ENCODE results near the gene MEGF8.

Gene MEGF8

GRCh38 chr19:42292042-42292960, 33.1 kb upstream of the MEGF8 start:
- no peak for TF ChIP-seq CTCF (IDR thresholded peaks at IDR 0.05; ENCODE audit: low read depth, low read length, missing control alignments)
- no peaks in the 10 kb centered on the region for H3K27me3 ChIP-seq (replicated peaks)
- in situ Hi-C loops (cut with HindIII; ENCODE audit: low pct_ligation_motif_present, low sequenced_read_pairs), result no loop called here
- H3K27ac ChIP-seq, result no peak overlapping the region
- no peak for DNase-seq
- peaks cover 75% of the 10 kb centered on the region for H3K36me3 ChIP-seq (replicated peaks)
- no peak overlapping the region for H3K4me3 ChIP-seq (ENCODE audit: low read depth, low read length)

- in situ Hi-C loops (cut with HindIII; ENCODE audit: low pct_ligation_motif_present, low sequenced_read_pairs), result no loop called here
- H3K27ac ChIP-seq, result no peak overlapping the region
These were observed 32.5 kb upstream of the MEGF8 start for GRCh38 chr19:42292963-42293362.

GRCh38 chr19:42293540-42293939, 31.9 kb upstream of the MEGF8 start:
- H3K4me3 ChIP-seq (ENCODE audit: low read depth, low read length), result no peak overlapping the region
- peaks cover 64% of the 10 kb centered on the region for H3K36me3 ChIP-seq (replicated peaks)
- in situ Hi-C loops (cut with HindIII; ENCODE audit: low pct_ligation_motif_present, low sequenced_read_pairs), result no loop called here
- DNase-seq, result no peak
- no peak overlapping the region for H3K27ac ChIP-seq
- peak; percentile 45 for TF ChIP-seq CTCF (IDR thresholded peaks at IDR 0.05; ENCODE audit: low read depth, low read length, missing control alignments)
- no peaks in the 10 kb centered on the region for H3K27me3 ChIP-seq (replicated peaks)

More at GRCh38 chr19:42292963-42293362, 32.5 kb upstream of the MEGF8 start:
- no peaks in the 10 kb centered on the region for H3K27me3 ChIP-seq (replicated peaks)
- H3K36me3 ChIP-seq (replicated peaks), result peaks cover 68% of the 10 kb centered on the region
- H3K4me3 ChIP-seq (ENCODE audit: low read depth, low read length), result no peak overlapping the region
- no peak for TF ChIP-seq CTCF (IDR thresholded peaks at IDR 0.05; ENCODE audit: low read depth, low read length, missing control alignments)
- no peak for DNase-seq

- H3K4me3 ChIP-seq (ENCODE audit: low read depth, low read length), result no peak overlapping the region
- H3K27ac ChIP-seq, result no peak overlapping the region
- no peak for DNase-seq
- in situ Hi-C loops (cut with HindIII; ENCODE audit: low pct_ligation_motif_present, low sequenced_read_pairs), result no loop called here
- H3K36me3 ChIP-seq (replicated peaks), result peaks cover 62% of the 10 kb centered on the region
- no peak for TF ChIP-seq CTCF (IDR thresholded peaks at IDR 0.05; ENCODE audit: low read depth, low read length, missing control alignments)
- H3K27me3 ChIP-seq (replicated peaks), result no peaks in the 10 kb centered on the region
These were observed 31.5 kb upstream of the MEGF8 start for GRCh38 chr19:42293948-42294347.

- Histone ChIP-seq H3K27ac (no peak overlapping the region), H3K27me3 (replicated peaks) (no peaks in the 10 kb centered on the region), H3K36me3 (replicated peaks) (peaks cover 55% of the 10 kb centered on the region), H3K4me3 (ENCODE audit: low read depth, low read length) (no peak overlapping the region)
- DNase-seq, result no peak
- in situ Hi-C loops (cut with HindIII; ENCODE audit: low pct_ligation_motif_present, low sequenced_read_pairs), result no loop called here
- no peak for TF ChIP-seq CTCF (IDR thresholded peaks at IDR 0.05; ENCODE audit: low read depth, low read length, missing control alignments)
These were observed 30.8 kb upstream of the MEGF8 start for GRCh38 chr19:42294471-42295137.

Measured in brain microvascular endothelial cell (primary cell).